Activated T-cell treated with anti-CD3 and anti-CD28 coated beads for 4 hours (primary cell): ENCODE results near the gene UBE2J1.

ENCODE experiments used
- DNase-seq: peaks from one replicate; pipeline ENCODE4 v3.0.0-alpha.2; 2020

Gene UBE2J1

DNA sequence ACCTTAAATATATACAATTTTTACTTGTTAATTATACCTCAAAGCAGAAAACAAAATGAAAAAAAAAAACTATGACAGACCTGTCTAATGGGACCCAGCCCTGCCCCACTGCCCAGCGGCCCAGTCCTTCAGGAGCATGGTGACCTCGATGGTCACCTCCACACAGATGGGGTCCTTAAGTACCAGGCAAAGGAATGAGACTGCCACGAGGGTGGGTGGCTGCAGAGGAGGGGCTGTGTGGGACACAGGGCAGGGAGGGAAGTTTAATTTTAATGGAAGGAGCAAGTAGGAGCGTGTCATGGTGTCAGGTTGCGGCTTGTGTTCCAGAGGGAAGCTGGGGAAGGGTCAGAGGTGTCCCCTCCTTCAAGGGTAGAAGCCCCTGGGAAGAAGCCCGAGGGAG, 66.0 kb downstream of the UBE2J1 start:
- no peak for DNase-seq

DNA sequence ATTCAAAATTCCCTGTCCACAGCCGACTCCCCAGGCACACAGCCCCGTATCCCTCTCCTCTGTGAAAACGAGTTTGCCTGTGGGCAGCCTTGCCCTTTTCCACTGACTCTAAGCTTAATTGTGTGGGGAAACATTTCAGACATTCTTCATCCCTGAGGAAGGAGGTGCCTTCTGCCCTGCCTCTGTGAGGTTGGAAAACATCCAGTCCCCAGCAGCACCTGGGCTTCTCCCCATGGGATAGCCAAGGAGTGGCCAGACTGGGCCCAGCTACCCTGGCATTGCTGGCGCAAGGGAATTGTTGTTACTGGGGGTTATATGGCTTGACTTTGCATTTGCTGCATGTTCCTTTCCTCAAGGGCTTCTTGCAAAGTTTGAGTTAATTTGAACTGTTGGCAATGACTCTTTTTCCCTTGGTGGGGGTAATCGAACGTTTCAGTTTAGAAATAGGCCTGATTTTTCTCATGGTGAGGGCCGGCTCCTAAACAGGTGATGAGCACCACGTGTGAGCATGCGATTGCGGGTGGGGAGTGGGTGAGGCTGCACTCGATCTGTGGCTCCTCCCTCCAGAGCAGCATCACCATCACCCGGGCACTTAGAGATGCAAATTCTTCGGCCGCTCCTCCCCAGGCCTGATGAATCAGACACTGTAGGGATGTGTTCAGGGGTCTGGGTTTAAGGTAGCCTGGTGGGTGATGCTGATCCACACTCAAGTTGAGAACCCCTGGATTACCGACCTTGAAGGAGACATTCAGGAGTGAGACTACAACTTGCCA, 67.4 kb downstream of the UBE2J1 start:
- no peak for DNase-seq

- DNase-seq, result no peak
Measured at GRCh38 chr6:89284081-89284480, 68.4 kb downstream of the UBE2J1 start.

DNA sequence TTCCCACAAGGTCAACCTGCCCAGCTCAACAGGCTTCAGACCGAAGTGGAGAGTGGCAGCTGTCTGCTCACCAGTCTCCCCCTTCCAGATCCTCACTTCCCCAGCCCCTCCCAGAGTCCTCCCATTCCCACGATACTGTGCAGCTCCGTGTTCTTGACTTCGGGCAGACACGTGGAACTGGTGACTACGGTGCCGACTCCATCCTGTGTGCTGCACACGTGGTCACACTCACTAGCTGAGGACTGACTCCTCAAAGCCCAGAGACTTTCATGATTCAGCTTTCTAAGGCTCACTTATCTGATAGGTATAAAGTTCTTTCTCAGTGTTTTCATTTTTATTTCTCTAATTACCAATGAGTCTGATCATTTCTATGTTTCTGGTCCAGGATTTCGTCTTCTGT, 69.8 kb downstream of the UBE2J1 start:
- DNase-seq, result no peak

DNA sequence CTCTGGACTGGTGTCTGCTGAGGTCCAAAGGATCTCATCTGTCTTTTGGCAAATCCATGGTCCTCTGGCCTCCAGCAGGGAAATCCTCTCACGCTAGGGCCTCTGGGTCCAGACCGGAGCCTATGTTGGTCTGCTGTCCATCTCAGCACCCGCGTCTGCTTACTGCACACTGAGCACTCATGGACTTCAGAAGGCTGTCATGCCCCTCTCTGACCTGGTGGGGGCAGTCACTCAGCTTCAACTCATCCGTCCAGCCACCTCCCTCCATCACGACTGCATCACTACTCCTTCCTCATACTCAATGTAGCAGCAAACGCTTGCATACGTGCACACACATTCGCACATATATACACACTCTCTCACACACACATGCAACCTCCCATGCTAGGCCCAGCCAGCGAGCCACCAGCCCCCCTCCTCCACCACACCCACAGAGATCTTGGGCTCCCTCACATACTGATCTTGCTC, 70.7 kb downstream of the UBE2J1 start:
- DNase-seq, result no peak

GRCh38 chr6:89278956-89279355, 73.6 kb downstream of the UBE2J1 start:
- DNase-seq, result no peak
